ENCODE measurements around the gene AK2.
A peak's percentile ranks its signal among the peaks of the same experiment; 100 is the strongest.
"Not testable (repeated sequence)": the region's sequence is repeated elsewhere in the genome, so short reads cannot be mapped to it uniquely, and the experiment has no call there.

Gene AK2

GRCh38 chr1:32978854-32979253 is 57.8 kb downstream of the AK2 start:
- TF ChIP-seq, protein P1, sequence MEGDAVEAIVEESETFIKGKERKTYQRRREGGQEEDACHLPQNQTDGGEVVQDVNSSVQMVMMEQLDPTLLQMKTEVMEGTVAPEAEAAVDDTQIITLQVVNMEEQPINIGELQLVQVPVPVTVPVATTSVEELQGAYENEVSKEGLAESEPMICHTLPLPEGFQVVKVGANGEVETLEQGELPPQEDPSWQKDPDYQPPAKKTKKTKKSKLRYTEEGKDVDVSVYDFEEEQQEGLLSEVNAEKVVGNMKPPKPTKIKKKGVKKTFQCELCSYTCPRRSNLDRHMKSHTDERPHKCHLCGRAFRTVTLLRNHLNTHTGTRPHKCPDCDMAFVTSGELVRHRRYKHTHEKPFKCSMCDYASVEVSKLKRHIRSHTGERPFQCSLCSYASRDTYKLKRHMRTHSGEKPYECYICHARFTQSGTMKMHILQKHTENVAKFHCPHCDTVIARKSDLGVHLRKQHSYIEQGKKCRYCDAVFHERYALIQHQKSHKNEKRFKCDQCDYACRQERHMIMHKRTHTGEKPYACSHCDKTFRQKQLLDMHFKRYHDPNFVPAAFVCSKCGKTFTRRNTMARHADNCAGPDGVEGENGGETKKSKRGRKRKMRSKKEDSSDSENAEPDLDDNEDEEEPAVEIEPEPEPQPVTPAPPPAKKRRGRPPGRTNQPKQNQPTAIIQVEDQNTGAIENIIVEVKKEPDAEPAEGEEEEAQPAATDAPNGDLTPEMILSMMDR (IDR thresholded peaks at IDR 0.05; ENCODE audit: low read depth, low read length, missing control alignments), result no peak
- no peak overlapping the region for H3K4me3 ChIP-seq (ENCODE audit: low read depth, low read length)
- in situ Hi-C loops (cut with HindIII; ENCODE audit: low sequenced_read_pairs), result no loop called here
- DNase-seq (ENCODE audit: low read depth), result no peak

DNA sequence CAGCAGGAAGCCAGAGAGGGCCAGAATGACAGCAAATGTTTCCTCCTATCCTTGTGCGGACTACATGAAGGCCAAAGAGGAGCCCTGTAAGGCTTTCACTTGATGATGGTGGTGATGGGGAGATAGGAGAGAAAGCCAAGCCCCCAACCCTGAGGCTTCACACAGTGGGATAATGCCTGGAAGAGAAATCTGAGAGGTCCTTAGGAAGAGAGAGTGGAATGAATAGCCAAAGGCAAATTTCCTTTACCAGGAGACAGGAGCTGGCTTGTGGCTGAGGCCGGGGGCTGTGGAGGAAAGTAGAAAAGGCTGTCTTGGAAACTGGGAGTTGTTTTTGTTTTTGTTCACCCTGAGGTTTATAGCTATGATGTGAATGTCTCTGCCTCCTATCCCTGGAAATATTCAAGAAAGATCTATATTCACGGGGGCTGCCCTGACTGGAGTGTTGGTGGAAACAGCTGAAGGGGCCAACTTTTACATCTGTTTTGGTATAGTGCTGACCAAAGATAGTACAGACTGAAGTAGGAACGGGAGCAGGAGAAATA is 59.1 kb downstream of the AK2 start:
- DNase-seq (ENCODE audit: low read depth), result no peak
- H3K4me3 ChIP-seq (ENCODE audit: low read depth, low read length), result no peak overlapping the region
- TF ChIP-seq, protein P1 (IDR thresholded peaks at IDR 0.05; ENCODE audit: low read depth, low read length, missing control alignments), result no peak
- in situ Hi-C loops (cut with HindIII; ENCODE audit: low sequenced_read_pairs), result no loop called here

DNA sequence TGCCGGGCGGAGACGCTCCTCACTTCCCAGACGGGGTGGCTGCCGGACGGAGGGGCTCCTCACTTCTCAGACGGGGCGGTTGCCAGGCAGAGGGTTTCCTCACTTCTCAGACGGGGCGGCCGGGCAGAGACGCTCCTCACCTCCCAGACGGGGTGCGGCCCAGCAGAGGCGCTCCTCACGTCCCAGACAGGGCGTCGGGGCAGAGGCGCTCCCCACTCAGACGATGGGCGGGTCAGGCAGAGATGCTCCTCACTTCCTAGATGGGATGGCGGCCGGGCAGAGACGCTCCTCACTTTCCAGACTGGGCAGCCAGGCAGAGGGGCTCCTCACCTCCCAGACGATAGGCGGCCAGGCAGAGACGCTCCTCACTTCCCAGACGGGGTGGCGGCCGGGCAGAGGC is 61.6 kb downstream of the AK2 start:
- in situ Hi-C loops (cut with HindIII; ENCODE audit: low sequenced_read_pairs); H3K4me3 ChIP-seq (ENCODE audit: low read depth, low read length); DNase-seq (ENCODE audit: low read depth): not testable (repeated sequence)

- in situ Hi-C loops (cut with HindIII; ENCODE audit: low sequenced_read_pairs); DNase-seq (ENCODE audit: low read depth): not testable (repeated sequence)
- H3K4me3 ChIP-seq (ENCODE audit: low read depth, low read length), result peak overlapping the region; percentile 46
Measured at GRCh38 chr1:32973458-32973857, 63.2 kb downstream of the AK2 start.

DNA sequence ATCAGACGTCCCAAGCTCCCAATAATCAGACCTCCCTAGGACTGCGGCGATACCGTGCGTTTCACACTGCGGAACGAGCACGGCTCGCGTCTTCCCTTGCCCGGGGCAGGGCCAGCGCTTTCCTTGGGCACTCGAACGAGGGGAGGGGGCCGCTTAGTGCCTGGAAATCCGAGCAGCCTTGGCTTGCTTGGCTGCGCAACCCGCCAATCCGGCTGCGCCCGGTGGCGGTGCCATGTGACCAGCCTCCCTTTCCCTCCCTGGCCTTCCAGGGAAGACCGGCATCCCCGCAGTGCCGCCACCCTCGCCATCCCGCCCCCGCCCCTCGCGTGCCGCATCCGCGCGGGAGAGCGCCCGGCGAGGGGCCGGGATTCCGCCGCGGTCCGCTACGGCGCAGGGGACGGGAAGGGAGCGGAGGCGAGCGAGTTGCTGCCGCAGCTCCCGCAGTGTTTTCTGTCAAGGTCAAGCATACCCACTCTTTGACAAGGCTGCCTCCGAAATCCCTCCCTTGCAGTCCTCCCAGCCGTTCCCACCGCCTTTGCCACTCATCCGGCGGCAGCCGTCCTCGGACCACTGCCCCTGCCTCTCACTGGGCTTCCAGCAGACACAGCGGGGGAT is 63.8 kb downstream of the AK2 start:
- no peak for DNase-seq (ENCODE audit: low read depth)
- peak overlapping the region; percentile 46 for H3K4me3 ChIP-seq (ENCODE audit: low read depth, low read length)
- in situ Hi-C loops (cut with HindIII; ENCODE audit: low sequenced_read_pairs), result no loop called here
- TF ChIP-seq, protein P1 (IDR thresholded peaks at IDR 0.05; ENCODE audit: low read depth, low read length, missing control alignments), result no peak

DNA sequence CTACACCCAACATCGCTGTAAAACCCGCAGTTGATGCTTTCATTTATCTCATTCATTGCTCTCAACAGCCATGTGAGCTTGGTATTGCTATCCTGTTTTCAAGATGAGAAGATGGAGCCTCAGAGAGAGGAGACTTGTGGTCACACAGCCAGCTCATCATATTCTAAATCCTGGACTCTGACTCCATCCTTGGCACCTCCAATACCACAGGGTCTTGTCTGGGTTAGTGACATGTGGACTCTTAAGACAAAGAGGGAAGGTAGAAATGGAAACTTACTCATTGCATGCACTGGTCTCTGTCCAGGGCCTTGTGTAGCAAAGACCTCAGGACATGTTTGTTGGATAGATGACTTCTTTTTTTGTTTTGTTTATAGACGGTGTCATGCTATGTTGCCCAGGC is 65.1 kb downstream of the AK2 start:
- no peak for DNase-seq (ENCODE audit: low read depth)
- in situ Hi-C loops (cut with HindIII; ENCODE audit: low sequenced_read_pairs), result no loop called here

GRCh38 chr1:32971156-32971555 is 65.5 kb downstream of the AK2 start:
- in situ Hi-C loops (cut with HindIII; ENCODE audit: low sequenced_read_pairs), result no loop called here
- TF ChIP-seq, protein P1 (IDR thresholded peaks at IDR 0.05; ENCODE audit: low read depth, low read length, missing control alignments), result no peak
- no peak for DNase-seq (ENCODE audit: low read depth)
- no peak overlapping the region for H3K4me3 ChIP-seq (ENCODE audit: low read depth, low read length)

More for the DNA sequence above, 65.1 kb downstream of the AK2 start:
- TF ChIP-seq, protein P1 (IDR thresholded peaks at IDR 0.05; ENCODE audit: low read depth, low read length, missing control alignments), result no peak
- H3K4me3 ChIP-seq (ENCODE audit: low read depth, low read length), result no peak overlapping the region

Data from astrocyte of the cerebellum (primary cell).